H1 (cell line): ENCODE measurements around the gene TSGA10IP. TPM values are rescaled to one million over a fixed set of nuclear protein-coding genes. Genes with fewer than 3 reads are reported as not detected.

Experiments used
- CTCF ChIA-PET: fragments of 300-600 bp; sonication (Branson Sonifier 250); formaldehyde crosslinking; loops from one replicate; lab custom pipeline; 2021; ENCODE audit not compliant: partially characterized antibody; lab: Charles Lee
- POLR2A ChIA-PET: fragments of 300-600 bp; sonication (Branson Sonifier 250); formaldehyde crosslinking; loops from one replicate; lab custom pipeline; 2021; ENCODE audit warnings: inconsistent platforms; ENCODE audit not compliant: partially characterized antibody; lab: Charles Lee
- DNase-seq, 2 experiments: peaks; one replicate each; pipeline versions ENCODE4 v3.0.0 to v3.0.0-alpha.2; 2010 to 2022; ENCODE audit warnings: low spot score in 2 of 2, low read depth in 1 of 2, mixed read lengths in 1 of 2
- FAIRE-seq: peaks from 2 replicates; lab custom pipeline; 2011; peaks lifted over from hg19 to GRCh38; lab: Jason Lieb, UNC
- H2AFZ ChIP-seq: 2 replicates; pipeline ENCODE4 v1.8.1; 2012; ENCODE audit warnings: low read length, inconsistent platforms
- H2AK5ac ChIP-seq: 2 replicates; pipeline ENCODE4 v1.6.1; 2013; ENCODE audit warnings: low read depth, low read length
- H2BK120ac ChIP-seq: replicated peaks from 2 replicates; pipeline ENCODE3; 2013; ENCODE audit warnings: low read depth, low read length, inconsistent platforms
- H2BK12ac ChIP-seq: 2 replicates; pipeline ENCODE4 v1.6.1; 2013; ENCODE audit warnings: low read depth, low read length
- H2BK15ac ChIP-seq: 2 replicates; pipeline ENCODE4 v1.6.1; 2013; ENCODE audit warnings: low read length
- H2BK20ac ChIP-seq: 2 replicates; pipeline ENCODE4 v1.6.1; 2013; ENCODE audit warnings: low read length
- H2BK5ac ChIP-seq: 2 replicates; pipeline ENCODE4 v1.6.1; 2013; ENCODE audit warnings: low read depth, low read length
- H3K14ac ChIP-seq: 2 replicates; pipeline ENCODE4 v1.6.1; 2013; ENCODE audit warnings: inconsistent platforms; ENCODE audit not compliant: insufficient read length
- H3K18ac ChIP-seq: 2 replicates; pipeline ENCODE4 v1.6.1; 2013; ENCODE audit warnings: low read length; ENCODE audit errors: extremely low read depth
- H3K23ac ChIP-seq: 2 replicates; pipeline ENCODE4 v1.6.1; 2013; ENCODE audit warnings: inconsistent platforms; ENCODE audit not compliant: insufficient read length
- H3K23me2 ChIP-seq: 2 replicates; pipeline ENCODE4 v1.6.1; 2013; ENCODE audit warnings: low read depth, low read length
- H3K27ac ChIP-seq: 2 replicates; pipeline ENCODE4 v1.6.1; 2011; ENCODE audit warnings: low read depth, low read length, inconsistent platforms
- H3K27me3 ChIP-seq, 4 experiments: replicated peaks in 1 of 4; 1 replicate in 1 of 4; 2 replicates in 3 of 4; pipeline versions ENCODE4 v1.6.1 to v1.8.1; 2011 to 2013; ENCODE audit warnings: low read length in 3 of 4, mild to moderate bottlenecking in 3 of 4, inconsistent platforms in 2 of 4, mixed read lengths in 2 of 4, moderate library complexity in 1 of 4; ENCODE audit not compliant: control insufficient read depth in 3 of 4, insufficient read depth in 3 of 4; ENCODE audit errors: extremely low read depth in 1 of 4
- H3K36me3 ChIP-seq, 4 experiments: 2 replicates each; pipeline versions ENCODE4 v1.6.1 to v1.8.1; 2011 to 2013; ENCODE audit warnings: mild to moderate bottlenecking in 4 of 4, low read length in 3 of 4, moderate library complexity in 2 of 4, control low read depth in 1 of 4, inconsistent platforms in 1 of 4; ENCODE audit not compliant: insufficient read depth in 4 of 4, control insufficient read depth in 2 of 4
- H3K4ac ChIP-seq: replicated peaks from 2 replicates; pipeline ENCODE3; 2013; ENCODE audit warnings: low read length, low read depth, mixed read lengths, inconsistent platforms; ENCODE audit not compliant: insufficient read length
- H3K4me1 ChIP-seq, 4 experiments: replicated peaks in 1 of 4; 1 replicate in 1 of 4; 2 replicates in 3 of 4; pipeline versions ENCODE4 v1.6.1 to v1.8.1; 2011 to 2013; ENCODE audit warnings: low read length in 3 of 4, inconsistent platforms in 2 of 4, mixed read lengths in 1 of 4; ENCODE audit not compliant: insufficient read depth in 4 of 4, control insufficient read depth in 3 of 4
- H3K4me2 ChIP-seq, 2 experiments: 2 replicates each; pipeline versions ENCODE4 v1.6.1 to v1.8.1; 2011 to 2013; ENCODE audit warnings: low read depth in 2 of 2, low read length in 2 of 2, control low read depth in 1 of 2, inconsistent platforms in 1 of 2, mild to moderate bottlenecking in 1 of 2; ENCODE audit not compliant: insufficient read depth in 1 of 2
- H3K4me3 ChIP-seq, 4 experiments: fragments of 200-600, 300-600 bp in 1 of 4; sonication (generic), shearing (Covaris generic), sonication (Bioruptor Twin) in 1 of 4; 2 replicates each; pipeline versions ENCODE4 v1.5.1 to v1.8.1; 2011 to 2016; ENCODE audit warnings: low read length in 4 of 4, low read depth in 3 of 4, control low read depth in 2 of 4, inconsistent platforms in 2 of 4, mild to moderate bottlenecking in 2 of 4, mixed read lengths in 1 of 4, moderate library complexity in 1 of 4; ENCODE audit not compliant: insufficient read depth in 2 of 4; ENCODE audit errors: extremely low read depth in 1 of 4
- H3K56ac ChIP-seq: replicated peaks from 2 replicates; pipeline ENCODE3; 2013; ENCODE audit warnings: low read depth, mild to moderate bottlenecking, mixed read lengths, low read length, inconsistent platforms; ENCODE audit not compliant: insufficient read length
- H3K79me1 ChIP-seq: 2 replicates; pipeline ENCODE4 v1.6.1; 2013; ENCODE audit warnings: low read depth, low read length, control low read depth
- H3K79me2 ChIP-seq, 2 experiments: 2 replicates each; pipeline versions ENCODE4 v1.6.1 to v1.8.1; 2012 to 2013; ENCODE audit warnings: low read length in 2 of 2, mild to moderate bottlenecking in 2 of 2, inconsistent platforms in 1 of 2; ENCODE audit not compliant: insufficient read depth in 2 of 2, control insufficient read depth in 1 of 2
- H3K9ac ChIP-seq, 4 experiments: replicated peaks in 1 of 4; 1 replicate in 1 of 4; 2 replicates in 3 of 4; pipeline versions ENCODE4 v1.6.1 to v1.8.1; 2011 to 2013; ENCODE audit warnings: low read depth in 3 of 4, low read length in 3 of 4, control low read depth in 2 of 4, mild to moderate bottlenecking in 2 of 4, moderate library complexity in 2 of 4, inconsistent platforms in 1 of 4; ENCODE audit errors: extremely low read depth in 1 of 4
- H3K9me3 ChIP-seq, 2 experiments: 2 replicates each; pipeline versions ENCODE4 v1.6.1 to v1.8.1; 2012 to 2013; ENCODE audit warnings: mild to moderate bottlenecking in 2 of 2, moderate library complexity in 2 of 2, control low read depth in 1 of 2, inconsistent platforms in 1 of 2, low read depth in 1 of 2, low read length in 1 of 2, mixed read lengths in 1 of 2; ENCODE audit not compliant: insufficient read depth in 2 of 2
- H4K20me1 ChIP-seq, 2 experiments: replicated peaks in 1 of 2; 2 replicates each; pipeline versions ENCODE3 to v1.8.1; 2011 to 2013; ENCODE audit warnings: inconsistent platforms in 2 of 2, low read length in 2 of 2, mild to moderate bottlenecking in 1 of 2; ENCODE audit not compliant: insufficient read depth in 2 of 2, control insufficient read depth in 1 of 2
- H4K5ac ChIP-seq: 2 replicates; pipeline ENCODE4 v1.6.1; 2013; ENCODE audit warnings: low read length, low read depth, mixed read lengths, inconsistent platforms; ENCODE audit not compliant: insufficient read length
- H4K8ac ChIP-seq: 2 replicates; pipeline ENCODE4 v1.8.0; 2013; ENCODE audit warnings: mild to moderate bottlenecking, moderate library complexity, low read length, inconsistent platforms; ENCODE audit not compliant: insufficient read depth; ENCODE audit errors: extremely low read depth
- H4K91ac ChIP-seq: replicated peaks from 2 replicates; pipeline ENCODE3; 2013; ENCODE audit warnings: low read length, mixed read lengths, inconsistent platforms; ENCODE audit not compliant: insufficient read length
- BACH1 ChIP-seq: IDR thresholded peaks from 2 replicates; pipeline ENCODE4 v1.6.1; 2012; ENCODE audit warnings: low read length, improper control_type of control experiment
- CEBPB ChIP-seq: IDR thresholded peaks from 2 replicates; pipeline ENCODE4 v1.6.1; 2012; ENCODE audit warnings: low read depth, low read length
- HDAC2 ChIP-seq, 2 experiments: fragments of 300-600 bp in 1 of 2; sonication (generic) in 1 of 2; IDR thresholded peaks; 2 replicates each; pipeline ENCODE4 v1.6.1; 2011 to 2012; ENCODE audit warnings: low read depth in 2 of 2, low read length in 2 of 2, mild to moderate bottlenecking in 2 of 2, moderate library complexity in 2 of 2, borderline replicate concordance in 1 of 2, inconsistent platforms in 1 of 2
- SIN3A ChIP-seq, 2 experiments: IDR thresholded peaks in 1 of 2; conservative IDR thresholded peaks in 1 of 2; 2 replicates each; pipeline ENCODE4 v1.6.1; 2011 to 2012; ENCODE audit warnings: low read length in 2 of 2, improper control_type of control experiment in 1 of 2, low read depth in 1 of 2, mild to moderate bottlenecking in 1 of 2
- SIX5 ChIP-seq: IDR thresholded peaks from 2 replicates; pipeline ENCODE4 v1.6.1; 2011; ENCODE audit warnings: mild to moderate bottlenecking, low read depth, low read length
- SP2 ChIP-seq: IDR thresholded peaks from 2 replicates; pipeline ENCODE4 v1.6.1; 2012; ENCODE audit warnings: mild to moderate bottlenecking, low read length, inconsistent platforms
- TEAD4 ChIP-seq: IDR thresholded peaks from 2 replicates; pipeline ENCODE4 v1.6.1; 2012; ENCODE audit warnings: low read depth, low read length, inconsistent platforms, mixed read lengths
- WGBS, 2 experiments: shearing (Covaris generic) in 1 of 2; methylation state at CpG; one replicate each; pipeline versions ENCODE4 v1.1.6 to v1.1.7; 2013 to 2015; ENCODE audit warnings: low lambda C conversion rate in 2 of 2, mixed read lengths in 2 of 2, inconsistent platforms in 1 of 2, low coverage in 1 of 2, missing lambda C conversion rate in 1 of 2; ENCODE audit not compliant: insufficient replicate concordance in 2 of 2, insufficient coverage in 1 of 2, insufficient read length in 1 of 2; ENCODE audit errors: extremely low coverage in 1 of 2, missing lambda C conversion rate in 1 of 2; 5-methylcytosine and 5-hydroxymethylcytosine counted together
- polyA plus RNA-seq, 7 experiments: library from polyadenylated mRNA; depleted of rRNA in 3 of 7; stranded (reverse) in 5 of 7; unstranded in 2 of 7; fragments of >200 nt in 5 of 7; fragments of 200-250 nt in 2 of 7; gene quantifications; 1 replicate in 5 of 7; 2 replicates in 1 of 7; 4 replicates in 1 of 7; pipeline versions ENCODE4 v1.2.1 to v1.2.3, GENCODE V29; 2011 to 2013; ENCODE audit warnings: missing spikeins in 2 of 7, mixed read lengths in 2 of 7
- total RNA-seq: library from RNA; stranded (reverse); fragmentation: NEBNext Ultra II Directional; extraction: Animal tissue kit (Norgen Biotek cat#: 25700); gene quantifications from 2 replicates; pipeline ENCODE4 v1.2.1, GENCODE V29; 2021

TSGA10IP gene
- total and polyA plus RNA-seq, 2 of the 8 experiments (the other 6 are each of a cell fraction or from before 2014, with no cell fraction given) = 1.9 to 6.0 TPM

DNA sequence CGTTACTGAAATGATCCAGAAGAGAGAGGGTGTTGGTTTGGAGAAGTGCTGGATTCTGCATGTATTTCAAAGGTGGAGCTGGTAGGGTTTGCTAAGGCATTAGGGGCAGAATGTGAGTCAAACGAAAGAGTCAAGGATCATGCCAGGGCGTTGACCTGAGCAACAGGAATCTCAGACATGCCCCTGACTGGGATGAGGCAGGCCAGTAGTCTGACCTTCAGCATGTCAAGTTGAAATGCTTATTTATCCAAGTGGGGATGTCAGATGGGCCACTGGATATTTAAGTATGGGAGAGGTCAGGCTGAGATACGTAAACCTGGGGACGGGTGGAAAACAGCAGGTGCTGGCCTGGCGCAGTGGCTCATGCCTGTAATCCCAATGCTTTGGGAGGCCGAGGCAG is 2.7 kb upstream of the TSGA10IP start:
- H3K23ac ChIP-seq = no peak overlapping the region
- H3K36me3 ChIP-seq = no peaks in the 10 kb centered on the region
- no peak overlapping the region for H3K14ac ChIP-seq
- 95% methylated on average over 7 of the region's 7 CpGs; no CpG with 5 or more reads in 1 of the 2 experiments for WGBS, 2 experiments
- no peak overlapping the region for H3K4me2 ChIP-seq
- no peak overlapping the region for H2AK5ac ChIP-seq
- H3K23me2 ChIP-seq = 0 out of 2 replicates have a peak, but pooled peaks cover 3% of the 10 kb centered on the region
- H4K20me1 ChIP-seq = no peaks in the 10 kb centered on the region
- H3K9me3 ChIP-seq = no peaks in the 10 kb centered on the region
- TF ChIP-seq SIX5 = no peak
- no peak for TF ChIP-seq CEBPB
- no peak for TF ChIP-seq BACH1
- no peak for TF ChIP-seq TEAD4
- no peak for TF ChIP-seq SP2
- no peak for TF ChIP-seq SIN3A (conservative IDR thresholded peaks at IDR 0.05 in 1 of 2, IDR thresholded peaks at IDR 0.05 in 1 of 2; ENCODE audit: low read depth in 1 of 2, low read length in 2 of 2)
- TF ChIP-seq HDAC2 (IDR thresholded peaks at IDR 0.05; ENCODE audit: borderline replicate concordance in 1 of 2, low read depth in 2 of 2, low read length in 2 of 2) = no peak
- peak overlapping the region; percentile 9; the same call in 1 of the 2 replicates for H2BK20ac ChIP-seq
- no peaks in the 10 kb centered on the region for H3K79me1 ChIP-seq
- no peak overlapping the region for H3K4ac ChIP-seq
- H2BK120ac ChIP-seq = no peak overlapping the region
- DNase-seq = no peak
- H2AFZ ChIP-seq = no peak overlapping the region
- no peak for FAIRE-seq
- H3K9ac ChIP-seq = no peak overlapping the region
- no peak overlapping the region for H4K91ac ChIP-seq
- H2BK5ac ChIP-seq = no peak overlapping the region
- no peak overlapping the region for H4K8ac ChIP-seq
- H3K18ac ChIP-seq = no peak overlapping the region
- POLR2A ChIA-PET = interaction anchor here (0.7 to 1.6 kb wide), 3 partner anchors 13 to 34 kb away, joined by 3 to 6 read pairs (median 3); no protein-coding TSS in a partner anchor
- H3K4me3 ChIP-seq = no peak overlapping the region
- CTCF ChIA-PET = interaction anchor here (0.6 to 3.4 kb wide), 6 partner anchors 10 to 104 kb away, joined by 3 to 18 read pairs (median 4); partner anchors contain the start of genes CCDC85B and FIBP
- no peak overlapping the region for H4K5ac ChIP-seq
- H3K27me3 ChIP-seq = no peaks in the 10 kb centered on the region
- H3K27ac ChIP-seq = no peak overlapping the region
- H3K56ac ChIP-seq = no peak overlapping the region
- peaks cover 3 to 23% (median 17%) of the 10 kb centered on the region in 4 experiments for H3K4me1 ChIP-seq
- H2BK15ac ChIP-seq = no peak overlapping the region
- no peak overlapping the region for H2BK12ac ChIP-seq
- no peaks in the 10 kb centered on the region for H3K79me2 ChIP-seq
